ENCODE results near the gene TTLL11.
"Not testable (repeated sequence)": the region's sequence is repeated elsewhere in the genome, so short reads cannot be mapped to it uniquely, and the experiment has no call there.

Gene TTLL11

GRCh38 chr9:121802753-121803152 lies 290.4 kb downstream of the TTLL11 start:
- no peak for DNase-seq (ENCODE audit: extremely low read depth, insufficient read length)
- Histone ChIP-seq H3K4me3 (replicated peaks; ENCODE audit: low read depth, low read length) (no peak overlapping the region), H3K36me3 (ENCODE audit: control insufficient read depth, insufficient read depth, low read length) (no peaks in the 10 kb centered on the region), H3K27me3 (replicated peaks; ENCODE audit: control insufficient read depth, insufficient read depth, low read length) (peaks cover 2% of the 10 kb centered on the region; the same call in 1 of the 2 replicates)
- TF ChIP-seq CTCF (IDR thresholded peaks at IDR 0.05; ENCODE audit: insufficient read depth, low read length, poor library complexity, severe bottlenecking) = no peak

- no peak for DNase-seq (ENCODE audit: extremely low read depth, insufficient read length)
- no peak for TF ChIP-seq CTCF (IDR thresholded peaks at IDR 0.05; ENCODE audit: insufficient read depth, low read length, poor library complexity, severe bottlenecking)
These were observed 291.5 kb downstream of the TTLL11 start for GRCh38 chr9:121801579-121801978.

GRCh38 chr9:121800376-121800775 lies 292.7 kb downstream of the TTLL11 start:
- no peak for TF ChIP-seq CTCF (IDR thresholded peaks at IDR 0.05; ENCODE audit: insufficient read depth, low read length, poor library complexity, severe bottlenecking)
- H3K27me3 ChIP-seq (replicated peaks; ENCODE audit: control insufficient read depth, insufficient read depth, low read length) = peaks cover 3% of the 10 kb centered on the region
- DNase-seq (ENCODE audit: extremely low read depth, insufficient read length) = no peak
- H3K4me3 ChIP-seq (replicated peaks; ENCODE audit: low read depth, low read length) = no peak overlapping the region
- no peaks in the 10 kb centered on the region for H3K36me3 ChIP-seq (ENCODE audit: control insufficient read depth, insufficient read depth, low read length)

More at GRCh38 chr9:121801579-121801978, 291.5 kb downstream of the TTLL11 start:
- Histone ChIP-seq H3K4me3 (replicated peaks; ENCODE audit: low read depth, low read length) (no peak overlapping the region), H3K27me3 (replicated peaks; ENCODE audit: control insufficient read depth, insufficient read depth, low read length) (peaks cover 3% of the 10 kb centered on the region), H3K36me3 (ENCODE audit: control insufficient read depth, insufficient read depth, low read length) (no peaks in the 10 kb centered on the region)

- no peak overlapping the region for H3K4me3 ChIP-seq (replicated peaks; ENCODE audit: low read depth, low read length)
- DNase-seq (ENCODE audit: extremely low read depth, insufficient read length) = no peak
- H3K36me3 ChIP-seq (ENCODE audit: control insufficient read depth, insufficient read depth, low read length) = no peaks in the 10 kb centered on the region
These were observed 294.2 kb downstream of the TTLL11 start for GRCh38 chr9:121798941-121799340.

GRCh38 chr9:121797081-121797480 lies 296.0 kb downstream of the TTLL11 start:
- H3K4me3 ChIP-seq (replicated peaks; ENCODE audit: low read depth, low read length) = no peak overlapping the region
- H3K27me3 ChIP-seq (replicated peaks; ENCODE audit: control insufficient read depth, insufficient read depth, low read length) = peaks cover 1% of the 10 kb centered on the region
- no peaks in the 10 kb centered on the region for H3K36me3 ChIP-seq (ENCODE audit: control insufficient read depth, insufficient read depth, low read length)
- DNase-seq (ENCODE audit: extremely low read depth, insufficient read length) = no peak
- no peak for TF ChIP-seq CTCF (IDR thresholded peaks at IDR 0.05; ENCODE audit: insufficient read depth, low read length, poor library complexity, severe bottlenecking)

More at GRCh38 chr9:121798941-121799340, 294.2 kb downstream of the TTLL11 start:
- peaks cover 3% of the 10 kb centered on the region for H3K27me3 ChIP-seq (replicated peaks; ENCODE audit: control insufficient read depth, insufficient read depth, low read length)
- no peak for TF ChIP-seq CTCF (IDR thresholded peaks at IDR 0.05; ENCODE audit: insufficient read depth, low read length, poor library complexity, severe bottlenecking)

- not testable (repeated sequence) for DNase-seq (ENCODE audit: extremely low read depth, insufficient read length); H3K4me3 ChIP-seq (replicated peaks; ENCODE audit: low read depth, low read length); H3K36me3 ChIP-seq (ENCODE audit: control insufficient read depth, insufficient read depth, low read length); H3K27me3 ChIP-seq (replicated peaks; ENCODE audit: control insufficient read depth, insufficient read depth, low read length)
These were observed 298.8 kb downstream of the TTLL11 start for GRCh38 chr9:121794334-121794733.

- not testable (repeated sequence) for H3K27me3 ChIP-seq (replicated peaks; ENCODE audit: control insufficient read depth, insufficient read depth, low read length); H3K4me3 ChIP-seq (replicated peaks; ENCODE audit: low read depth, low read length); H3K36me3 ChIP-seq (ENCODE audit: control insufficient read depth, insufficient read depth, low read length); DNase-seq (ENCODE audit: extremely low read depth, insufficient read length)
These were observed 300.6 kb downstream of the TTLL11 start for GRCh38 chr9:121792476-121792875.
